Left ventricle myocardium superior (tissue), 1 donor: Measurements from ENCODE around the gene BPIFB2. TPM values are rescaled to one million over a fixed set of nuclear protein-coding genes. Genes with fewer than 3 reads are reported as not detected.

Source experiments
- ATAC-seq: fragments of 200-7000 bp; cut with Tn5 transposase; one replicate; pipeline ENCODE4 v1.9.1; 2020; ENCODE audit warnings: mild to moderate bottlenecking, moderate library complexity
- DNase-seq: peaks from one replicate; pipeline ENCODE4 v3.0.0-alpha.2; 2020
- intact Hi-C: fragments of 100-400 bp; cut with micrococcal nuclease; formaldehyde crosslinking; loops from one replicate; pipeline ENCODE4 v1.11.0; 2022
- total RNA-seq: library from RNA; stranded (reverse); fragmentation: NEBNext Ultra II Directional; extraction: Animal tissue kit (Norgen Biotek cat#: 25700); gene quantifications from one replicate; pipeline ENCODE4 v1.2.1, GENCODE V29; 2021
- donor health status: DM: no; HTN: yes; CAD: no; lungs with severe emphysema.

The BPIFB2 gene
- total RNA-seq, 1 donor from 2014 or later = not detected

- intact Hi-C loops = no loop called here
- no peak for ATAC-seq
- DNase-seq = no peak
Observed at GRCh38 chr20:33000802-33001466, 6.6 kb upstream of the BPIFB2 start.

GRCh38 chr20:33002087-33002808 lies 5.3 kb upstream of the BPIFB2 start:
- ATAC-seq (no peak), DNase-seq (no peak)
- intact Hi-C loops = no loop called here

- intact Hi-C loops = no loop called here
- ATAC-seq (no peak), DNase-seq (no peak)
Observed at GRCh38 chr20:33004141-33004751, 3.3 kb upstream of the BPIFB2 start, which contains the start of gene SUN5. SUN5 (minus strand) TSS chr20:33004433; CDS start chr20:33004340, 93 bp downstream.

- DNase-seq = no peak
Observed at GRCh38 chr20:33005132-33005566, 2.4 kb upstream of the BPIFB2 start.

GRCh38 chr20:33005908-33006775 lies 1.4 kb upstream of the BPIFB2 start:
- intact Hi-C loops = no loop called here
- ATAC-seq (no peak), DNase-seq (no peak)

More at GRCh38 chr20:33005132-33005566, 2.4 kb upstream of the BPIFB2 start:
- no peak for ATAC-seq
- intact Hi-C loops = no loop called here

GRCh38 chr20:33006776-33007375 lies 628 bp upstream of the BPIFB2 start:
- intact Hi-C loops = no loop called here
- DNase-seq = no peak
- ATAC-seq = no peak

GRCh38 chr20:33008336-33009213 lies 1.1 kb downstream of the BPIFB2 start:
- no peak for DNase-seq
- ATAC-seq = no peak
- intact Hi-C loops = no loop called here

GRCh38 chr20:33009214-33010132 lies 2.0 kb downstream of the BPIFB2 start:
- ATAC-seq (no peak), DNase-seq (no peak)
- intact Hi-C loops = no loop called here

- DNase-seq (no peak), ATAC-seq (no peak)
- intact Hi-C loops = no loop called here
Observed at GRCh38 chr20:33010133-33010504, 2.6 kb downstream of the BPIFB2 start.

GRCh38 chr20:33010674-33011449 lies 3.4 kb downstream of the BPIFB2 start:
- intact Hi-C loops = no loop called here

GRCh38 chr20:33012327-33013189 lies 5.1 kb downstream of the BPIFB2 start:
- intact Hi-C loops = no loop called here
- ATAC-seq (no peak), DNase-seq (no peak)

More at GRCh38 chr20:33010674-33011449, 3.4 kb downstream of the BPIFB2 start:
- no peak for DNase-seq
- no peak for ATAC-seq

GRCh38 chr20:33013701-33014326 lies 6.3 kb downstream of the BPIFB2 start:
- intact Hi-C loops = no loop called here
- no peak for ATAC-seq
- no peak for DNase-seq

- no peak for ATAC-seq
- intact Hi-C loops = no loop called here
- no peak for DNase-seq
Observed at GRCh38 chr20:33014336-33015113, 7.0 kb downstream of the BPIFB2 start.

- intact Hi-C loops = no loop called here
- no peak for DNase-seq
- no peak for ATAC-seq
Observed at GRCh38 chr20:33015114-33015484, 7.6 kb downstream of the BPIFB2 start.
